Stimulated activated CD8-positive, alpha-beta memory T cell treated with anti-CD3 and anti-CD28 coated beads, Interleukin-2, amount 100 ng/mL, for 1 hour (primary cell): Measurements from ENCODE around the gene PROCA1.
"Not testable (repeated sequence)": the region's sequence is repeated elsewhere in the genome, so short reads cannot be mapped to it uniquely, and the experiment has no call there.

Experiments
- DNase-seq, 2 donors: peaks; one replicate each; pipeline ENCODE4 v3.0.0-alpha.2; 2020; ENCODE audit warnings: low read depth in 2 of 2

Gene PROCA1

GRCh38 chr17:28744104-28744971, 32.6 kb upstream of the PROCA1 start:
- peak in 1 of 2 donors; percentile 39 for DNase-seq

- peak; percentile 44 to 54 for DNase-seq
Observed at GRCh38 chr17:28743243-28744103, 31.8 kb upstream of the PROCA1 start, which contains the start of gene TRAF4. TSS of gene TRAF4 (plus strand) at chr17:28744011. CDS start at chr17:28744113, 102 bp downstream.

GRCh38 chr17:28741358-28742349, 30.0 kb upstream of the PROCA1 start:
- no peak for DNase-seq

- no peak for DNase-seq
Observed at GRCh38 chr17:28740406-28741357, 29.0 kb upstream of the PROCA1 start.

- no peak for DNase-seq
Observed at GRCh38 chr17:28738680-28739384, 27.1 kb upstream of the PROCA1 start.

GRCh38 chr17:28737770-28738679, 26.3 kb upstream of the PROCA1 start:
- no peak for DNase-seq

- no peak for DNase-seq
Observed at GRCh38 chr17:28737316-28737715, 25.6 kb upstream of the PROCA1 start.

- DNase-seq, result not testable (repeated sequence)
Observed at GRCh38 chr17:28735913-28736769, 24.5 kb upstream of the PROCA1 start.

GRCh38 chr17:28735242-28735722, 23.6 kb upstream of the PROCA1 start:
- DNase-seq, result no peak

- no peak for DNase-seq
Observed at GRCh38 chr17:28734712-28735241, 23.1 kb upstream of the PROCA1 start.

GRCh38 chr17:28733346-28733745, 21.7 kb upstream of the PROCA1 start:
- no peak for DNase-seq

- DNase-seq, result no peak
Observed at GRCh38 chr17:28729950-28730330, 18.3 kb upstream of the PROCA1 start.

GRCh38 chr17:28728364-28729200, 16.9 kb upstream of the PROCA1 start, which contains the start of gene NEK8:
TSS of gene NEK8 (plus strand) at chr17:28728788. CDS start at chr17:28728814, 26 bp downstream.
- peak; percentile 97 for DNase-seq

GRCh38 chr17:28726627-28727491, 15.2 kb upstream of the PROCA1 start:
- peak; percentile 76 to 81 for DNase-seq

GRCh38 chr17:28726226-28726626, 14.5 kb upstream of the PROCA1 start, which contains the start of gene TLCD1:
TSS of gene TLCD1 (minus strand) at chr17:28726233. CDS start at chr17:28726097, 136 bp downstream.
- peak; percentile 18 to 50 for DNase-seq
